Stimulated activated CD4-positive, alpha-beta T cell treated with anti-CD3 and anti-CD28 coated beads, Interleukin-15, amount 100 ng/mL, for 48 hours (primary cell): ENCODE measurements around the gene SCN5A.

Experiments
- DNase-seq, 2 donors: peaks; one replicate each; pipeline ENCODE4 v3.0.0-alpha.2; 2020; ENCODE audit warnings: low read depth in 2 of 2

Gene SCN5A

GRCh38 chr3:38623539-38623938, 25.9 kb downstream of the SCN5A start:
- no peak for DNase-seq

GRCh38 chr3:38622336-38622735, 27.2 kb downstream of the SCN5A start:
- DNase-seq: no peak

GRCh38 chr3:38620236-38620635, 29.3 kb downstream of the SCN5A start:
- no peak for DNase-seq

- no peak for DNase-seq
Measured at GRCh38 chr3:38618343-38618742, 31.1 kb downstream of the SCN5A start.

- DNase-seq: no peak
Measured at GRCh38 chr3:38617586-38617985, 31.9 kb downstream of the SCN5A start.

GRCh38 chr3:38617137-38617536, 32.4 kb downstream of the SCN5A start:
- DNase-seq: no peak

- DNase-seq: no peak
Measured at GRCh38 chr3:38616658-38617057, 32.8 kb downstream of the SCN5A start.

GRCh38 chr3:38616111-38616510, 33.4 kb downstream of the SCN5A start:
- DNase-seq: no peak

- DNase-seq: no peak
Measured at GRCh38 chr3:38614651-38615352, 34.7 kb downstream of the SCN5A start.

GRCh38 chr3:38614091-38614490, 35.4 kb downstream of the SCN5A start:
- no peak for DNase-seq

GRCh38 chr3:38613426-38613825, 36.1 kb downstream of the SCN5A start:
- no peak for DNase-seq

- no peak for DNase-seq
Measured at GRCh38 chr3:38611866-38612265, 37.6 kb downstream of the SCN5A start.

GRCh38 chr3:38610934-38611333, 38.6 kb downstream of the SCN5A start:
- DNase-seq: no peak

GRCh38 chr3:38610436-38610835, 39.1 kb downstream of the SCN5A start:
- DNase-seq: no peak

GRCh38 chr3:38609386-38610111, 39.9 kb downstream of the SCN5A start:
- no peak for DNase-seq

- no peak for DNase-seq
Measured at GRCh38 chr3:38608961-38609360, 40.5 kb downstream of the SCN5A start.

GRCh38 chr3:38608086-38608775, 41.3 kb downstream of the SCN5A start:
- no peak for DNase-seq

GRCh38 chr3:38606561-38606960, 42.9 kb downstream of the SCN5A start:
- DNase-seq: no peak

- no peak for DNase-seq
Measured at GRCh38 chr3:38605981-38606380, 43.5 kb downstream of the SCN5A start.

GRCh38 chr3:38604246-38604645, 45.2 kb downstream of the SCN5A start:
- DNase-seq: no peak

- DNase-seq: no peak
Measured at GRCh38 chr3:38603731-38604131, 45.8 kb downstream of the SCN5A start.

- no peak for DNase-seq
Measured at GRCh38 chr3:38602576-38603250, 46.8 kb downstream of the SCN5A start.
